A204.1 (cell line): Measurements from ENCODE around the gene PSORS1C2.
"Not testable (repeated sequence)": the region's sequence is repeated elsewhere in the genome, so short reads cannot be mapped to it uniquely, and the experiment has no call there.

Experiments used
- FAIRE-seq: peaks from 2 replicates; lab custom pipeline; 2012; peaks lifted over from hg19 to GRCh38; lab: Jason Lieb, UNC

PSORS1C2 gene

DNA sequence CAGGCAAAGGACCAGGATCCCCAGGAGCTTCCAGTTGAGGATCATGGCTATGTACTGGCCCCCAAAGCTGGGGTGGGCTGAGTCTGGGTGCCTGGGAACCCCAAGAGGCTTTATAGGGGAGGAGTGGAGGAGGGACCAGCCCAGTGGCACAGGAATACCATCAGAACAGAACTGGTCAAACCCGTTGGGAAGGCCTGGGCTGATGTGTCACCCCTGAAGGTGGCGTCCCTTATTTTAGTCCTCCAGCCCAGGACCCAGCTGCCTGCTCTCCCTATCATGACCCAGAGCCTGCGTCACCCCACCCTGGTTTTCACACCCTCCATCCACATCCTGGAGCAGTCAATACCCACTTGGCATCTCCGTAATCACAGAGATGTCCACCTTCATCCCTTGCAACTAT is at the start of gene PSORS1C2:
Gene PSORS1C2, minus strand, starts transcription at position 85 of the 400 bp plus-strand sequence. Its CDS starts 40 bp downstream, at position 45.
- FAIRE-seq: no peak

DNA sequence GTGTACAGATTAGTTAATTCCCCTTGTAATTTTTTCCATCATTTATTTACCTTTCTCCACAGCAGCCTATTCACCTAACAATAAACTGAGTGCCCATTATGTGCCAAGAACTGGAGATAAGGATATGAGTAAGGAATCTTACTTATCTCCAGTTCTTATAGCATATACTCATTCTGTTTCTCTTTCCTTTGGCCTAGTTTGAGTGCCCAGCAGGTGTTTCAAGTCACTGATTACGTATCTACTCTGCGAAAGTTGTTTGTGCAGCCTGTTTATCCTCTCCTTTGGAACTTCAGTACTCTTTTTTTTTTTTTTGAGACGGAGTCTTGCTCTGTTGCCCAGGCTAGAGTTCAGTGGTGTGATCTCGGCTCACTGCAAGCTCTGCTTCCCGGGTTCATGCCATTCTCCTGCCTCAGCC is 48.9 kb upstream of the PSORS1C2 start:
- no peak for FAIRE-seq

DNA sequence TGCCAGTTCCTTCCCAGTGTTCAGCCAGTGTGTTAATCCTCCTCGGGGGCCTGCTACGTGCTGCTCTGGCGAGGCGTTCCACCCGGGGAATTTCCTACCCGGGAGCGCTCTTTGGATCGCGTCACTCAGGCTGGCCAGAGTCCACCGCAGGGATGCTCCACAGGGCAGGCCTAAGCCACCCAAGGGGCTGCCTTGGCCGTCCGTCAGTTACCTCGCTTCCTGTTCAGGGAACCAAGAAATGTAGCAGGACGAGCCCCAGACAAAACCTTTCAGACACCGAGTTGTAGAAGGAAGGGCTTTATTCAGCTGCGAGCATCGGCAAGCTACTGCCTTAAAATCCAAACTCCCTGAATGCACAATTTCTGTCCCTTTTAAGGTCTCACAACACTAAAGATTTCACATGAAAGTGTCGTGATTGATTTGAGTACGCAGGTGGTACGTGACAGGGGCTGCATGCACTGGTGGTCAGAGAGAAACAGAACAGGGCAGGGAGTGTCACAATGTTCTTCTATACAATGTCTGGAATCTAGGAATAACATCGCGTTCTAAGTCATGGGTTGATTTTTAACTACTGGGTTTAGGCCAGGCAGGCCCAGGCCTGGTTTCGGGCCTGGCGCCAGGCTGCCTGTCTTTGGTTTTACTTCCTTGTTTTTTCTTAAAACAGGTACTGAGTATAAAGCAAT is 47.3 kb upstream of the PSORS1C2 start:
- no peak for FAIRE-seq

DNA sequence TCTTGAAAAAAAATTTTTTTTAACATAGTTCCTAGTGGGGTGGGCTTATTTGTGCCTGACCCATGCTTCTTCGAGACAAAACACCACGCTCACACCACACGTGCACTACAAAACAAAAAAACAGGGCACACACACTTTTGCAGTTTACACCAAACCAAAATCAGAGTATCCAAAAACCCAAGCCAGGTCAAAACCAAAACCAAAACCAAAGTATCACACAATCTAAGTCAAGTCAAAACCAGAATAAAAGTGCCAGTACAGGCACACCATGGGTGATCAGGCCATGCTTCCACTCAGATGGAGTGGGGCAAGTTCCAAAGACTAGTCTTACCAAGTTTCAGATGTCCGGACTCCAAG is 46.8 kb upstream of the PSORS1C2 start:
- not testable (repeated sequence) for FAIRE-seq

DNA sequence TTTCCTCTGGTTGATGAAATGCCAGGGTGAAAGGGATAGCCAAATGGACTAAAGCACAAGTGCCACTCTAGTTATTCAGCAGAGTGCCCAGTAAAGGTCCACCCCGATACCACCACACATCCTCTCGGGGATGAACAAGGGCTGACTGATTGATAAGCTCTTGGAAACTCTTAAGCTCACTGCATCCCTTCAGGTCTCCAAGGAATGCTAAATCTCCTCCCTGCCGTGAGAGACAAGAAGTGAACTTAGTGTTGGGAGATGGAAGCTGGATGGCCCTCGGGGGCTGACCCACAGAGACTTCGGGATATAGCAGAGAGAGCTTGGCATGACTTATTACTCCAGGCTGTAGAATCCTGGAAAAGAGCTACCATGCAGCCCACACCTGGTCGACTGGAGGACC is 45.0 kb upstream of the PSORS1C2 start:
- not testable (repeated sequence) for FAIRE-seq

DNA sequence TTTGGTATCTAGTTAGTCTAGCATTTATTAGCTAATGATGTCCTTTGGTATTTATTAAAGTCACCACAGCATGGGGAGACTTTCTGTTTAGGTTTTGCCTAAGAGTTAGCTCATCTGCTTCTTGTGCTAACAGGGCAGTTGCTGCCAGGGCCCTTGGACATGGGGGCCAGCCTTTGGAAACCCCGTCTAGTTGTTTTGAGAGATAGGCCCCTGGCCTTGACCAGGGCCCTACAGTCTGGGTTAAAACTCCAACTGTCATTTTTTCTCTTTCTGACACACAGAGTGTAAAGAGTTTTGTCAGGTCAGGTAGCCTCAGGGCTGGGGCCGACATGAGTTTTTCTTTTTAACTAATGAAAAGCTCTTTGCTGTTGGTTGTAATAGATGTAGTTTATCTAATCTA is 44.4 kb upstream of the PSORS1C2 start:
- not testable (repeated sequence) for FAIRE-seq

DNA sequence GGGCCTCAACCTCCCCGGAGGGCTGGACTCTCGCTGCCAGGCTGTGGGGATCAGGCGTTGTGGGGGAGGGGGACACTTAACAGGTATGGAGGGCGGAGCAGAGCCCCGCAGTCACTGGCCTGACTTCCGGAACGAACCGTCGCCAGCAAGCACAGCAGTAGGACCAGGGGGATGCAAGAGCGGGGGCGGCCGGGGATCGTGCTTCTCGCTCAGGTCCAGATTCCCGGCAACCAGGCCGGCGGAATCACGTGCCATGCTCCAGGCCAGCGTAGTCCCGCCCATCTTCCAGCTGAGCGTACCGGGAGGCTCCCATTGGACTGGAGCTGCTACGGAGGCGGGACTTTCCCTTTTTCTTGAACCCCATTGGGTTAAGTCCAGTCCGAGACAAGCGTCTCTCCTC is 41.6 kb upstream of the PSORS1C2 start:
- FAIRE-seq: no peak

GRCh38 chr6:31179896-31180295 is 41.0 kb upstream of the PSORS1C2 start:
- no peak for FAIRE-seq

DNA sequence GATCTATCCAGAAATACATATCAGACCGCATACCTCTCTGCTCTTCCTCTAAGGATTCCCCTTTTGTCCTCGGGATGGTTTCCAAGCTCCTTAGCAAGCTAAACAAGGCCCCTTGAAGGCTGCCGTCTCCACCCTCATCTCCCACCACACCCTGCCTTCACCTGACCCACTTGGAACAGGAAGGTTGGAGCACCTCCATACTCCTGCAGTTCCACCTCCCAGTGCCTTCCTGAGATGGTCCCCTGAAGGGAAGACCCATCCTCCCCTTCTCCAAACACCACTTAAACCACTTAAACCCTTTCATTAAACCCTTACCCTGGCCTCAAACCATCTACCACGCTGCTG is 40.1 kb upstream of the PSORS1C2 start:
- no peak for FAIRE-seq

DNA sequence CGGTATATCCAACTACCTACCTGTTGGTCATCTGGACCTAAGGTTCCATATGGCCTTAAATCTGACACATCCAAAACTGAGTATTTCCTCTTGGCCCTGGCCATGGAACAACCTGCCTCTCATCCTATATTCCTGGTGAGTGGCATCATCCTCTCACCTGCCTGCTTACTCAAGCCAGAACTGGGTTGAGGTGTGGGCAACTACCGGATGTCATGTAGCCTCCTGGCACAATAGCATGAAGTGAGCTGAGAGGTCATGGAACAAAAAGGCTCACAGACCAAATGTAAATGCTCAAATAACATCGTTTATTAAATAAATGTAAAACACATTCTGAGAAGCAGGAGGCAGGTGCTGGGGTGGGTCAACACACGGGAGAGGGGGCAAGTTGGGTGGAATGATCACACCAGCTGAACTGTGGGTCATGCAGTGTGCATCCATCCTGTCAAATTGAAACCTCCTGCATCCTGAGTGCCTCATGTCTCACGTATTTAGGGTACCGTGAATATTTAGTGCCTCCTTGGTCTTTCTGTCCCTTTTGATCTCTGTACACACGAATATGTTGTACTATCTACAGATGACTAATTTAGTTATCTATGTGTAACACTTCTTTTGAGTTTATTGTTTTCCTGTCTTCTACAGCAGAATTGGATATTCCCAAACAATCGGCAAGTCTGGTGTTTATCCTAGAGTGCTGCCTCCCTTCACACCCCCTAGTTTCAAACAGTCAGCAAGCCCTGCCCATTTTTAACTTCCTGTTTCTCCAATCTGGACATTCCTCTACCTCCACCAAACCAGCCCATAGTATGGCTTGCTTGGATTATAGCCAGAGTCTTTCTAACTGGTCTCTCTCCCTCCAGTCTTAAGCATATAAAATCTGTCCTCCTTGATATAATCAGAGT is 39.5 kb upstream of the PSORS1C2 start:
- FAIRE-seq: no peak

DNA sequence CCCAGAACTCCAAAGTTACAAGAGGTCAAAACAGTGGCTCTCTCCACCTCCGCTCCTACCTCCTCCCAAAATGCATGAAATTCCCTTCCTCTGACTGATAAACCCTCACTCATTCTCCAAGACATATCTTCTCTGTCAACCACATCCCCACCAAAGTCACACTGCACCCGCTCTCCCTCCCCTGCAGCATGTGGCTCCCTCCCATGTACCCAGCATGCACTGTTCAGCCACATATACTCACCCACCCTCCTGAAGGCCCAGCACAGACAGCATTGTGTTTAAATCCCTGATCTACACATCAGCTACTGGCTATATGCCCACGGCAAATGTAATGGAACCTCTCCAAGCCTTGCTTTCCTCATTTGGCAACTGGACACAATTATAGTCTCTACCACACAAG is 37.1 kb upstream of the PSORS1C2 start:
- no peak for FAIRE-seq

GRCh38 chr6:31174378-31174777 is 35.5 kb upstream of the PSORS1C2 start:
- no peak for FAIRE-seq

GRCh38 chr6:31173406-31173805 is 34.5 kb upstream of the PSORS1C2 start:
- no peak for FAIRE-seq

GRCh38 chr6:31172973-31173384 is 34.1 kb upstream of the PSORS1C2 start:
- FAIRE-seq: no peak

- FAIRE-seq: no peak
These were observed 33.4 kb upstream of the PSORS1C2 start for GRCh38 chr6:31171931-31172905.

GRCh38 chr6:31170987-31171671 is 32.3 kb upstream of the PSORS1C2 start:
- no peak for FAIRE-seq

DNA sequence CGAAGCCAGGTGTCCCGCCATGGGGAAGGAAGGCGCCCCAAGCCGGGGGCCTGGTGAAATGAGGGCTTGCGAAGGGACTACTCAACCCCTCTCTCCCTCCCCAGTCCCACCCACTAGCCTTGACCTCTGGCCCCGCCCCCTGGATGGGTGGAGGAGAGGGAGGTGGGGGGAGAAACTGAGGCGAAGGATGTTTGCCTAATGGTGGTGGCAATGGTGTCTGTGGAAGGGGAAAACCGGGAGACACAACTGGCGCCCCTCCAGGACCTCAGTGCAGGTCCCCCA is 31.7 kb upstream of the PSORS1C2 start, which contains the start of gene POU5F1:
Gene POU5F1, minus strand, starts transcription at position 83 of the 282 bp plus-strand sequence. Its CDS starts 62 bp downstream, at position 21.
- no peak for FAIRE-seq

- not testable (repeated sequence) for FAIRE-seq
These were observed 31.2 kb upstream of the PSORS1C2 start for GRCh38 chr6:31169858-31170599.

- no peak for FAIRE-seq
These were observed 30.4 kb upstream of the PSORS1C2 start for GRCh38 chr6:31169123-31169857.

DNA sequence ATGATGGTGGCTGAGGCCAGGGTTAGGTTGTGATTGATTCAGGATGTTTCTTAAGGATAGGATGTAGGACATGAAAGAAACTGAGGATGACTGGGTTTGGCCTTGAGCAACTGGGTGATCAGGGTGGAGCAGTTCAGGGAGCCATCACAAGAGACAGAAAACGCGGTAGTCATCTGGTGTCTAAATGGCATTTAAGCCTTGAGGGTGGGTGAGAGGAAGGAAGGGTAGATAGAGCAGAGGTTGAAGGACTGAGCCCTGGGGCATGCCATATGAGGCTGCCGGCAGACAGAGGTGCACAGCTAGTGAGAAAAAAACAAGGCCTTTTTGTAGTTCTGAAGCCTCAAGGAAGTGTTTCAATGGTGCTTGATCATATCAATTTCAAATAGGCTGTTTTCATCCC is 29.7 kb upstream of the PSORS1C2 start:
- no peak for FAIRE-seq

- FAIRE-seq: no peak
These were observed 27.1 kb upstream of the PSORS1C2 start for GRCh38 chr6:31165986-31166385.
